ENCODE results near the gene UST. TPM values are rescaled to one million over a fixed set of nuclear protein-coding genes. Genes with fewer than 3 reads are reported as not detected.

Gene UST
- total RNA-seq, 4 donors from 2014 or later, result 9.6 to 34.6 (median 25.9) TPM

DNA sequence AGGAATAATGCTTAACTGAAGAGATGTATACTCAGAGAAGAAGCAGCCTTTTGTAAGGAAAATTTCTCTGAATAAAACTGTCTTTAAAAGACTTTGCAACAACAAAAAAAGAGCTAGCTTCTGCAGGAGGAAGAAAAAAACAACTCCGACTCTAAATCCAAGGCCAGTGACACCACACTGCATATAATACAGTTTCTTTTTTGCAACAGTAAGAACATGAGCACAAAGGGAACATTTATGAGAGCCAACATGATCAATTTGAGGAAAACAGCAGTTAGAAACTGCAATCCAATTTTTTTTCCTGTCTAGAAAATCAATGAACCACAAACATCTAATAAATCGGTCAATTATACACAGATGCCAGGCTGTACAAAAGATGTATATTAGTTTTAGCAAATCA, 42.9 kb upstream of the UST start:
- TF ChIP-seq, protein P1, sequence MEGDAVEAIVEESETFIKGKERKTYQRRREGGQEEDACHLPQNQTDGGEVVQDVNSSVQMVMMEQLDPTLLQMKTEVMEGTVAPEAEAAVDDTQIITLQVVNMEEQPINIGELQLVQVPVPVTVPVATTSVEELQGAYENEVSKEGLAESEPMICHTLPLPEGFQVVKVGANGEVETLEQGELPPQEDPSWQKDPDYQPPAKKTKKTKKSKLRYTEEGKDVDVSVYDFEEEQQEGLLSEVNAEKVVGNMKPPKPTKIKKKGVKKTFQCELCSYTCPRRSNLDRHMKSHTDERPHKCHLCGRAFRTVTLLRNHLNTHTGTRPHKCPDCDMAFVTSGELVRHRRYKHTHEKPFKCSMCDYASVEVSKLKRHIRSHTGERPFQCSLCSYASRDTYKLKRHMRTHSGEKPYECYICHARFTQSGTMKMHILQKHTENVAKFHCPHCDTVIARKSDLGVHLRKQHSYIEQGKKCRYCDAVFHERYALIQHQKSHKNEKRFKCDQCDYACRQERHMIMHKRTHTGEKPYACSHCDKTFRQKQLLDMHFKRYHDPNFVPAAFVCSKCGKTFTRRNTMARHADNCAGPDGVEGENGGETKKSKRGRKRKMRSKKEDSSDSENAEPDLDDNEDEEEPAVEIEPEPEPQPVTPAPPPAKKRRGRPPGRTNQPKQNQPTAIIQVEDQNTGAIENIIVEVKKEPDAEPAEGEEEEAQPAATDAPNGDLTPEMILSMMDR (IDR thresholded peaks at IDR 0.05; ENCODE audit: low read depth), result no peak

DNA sequence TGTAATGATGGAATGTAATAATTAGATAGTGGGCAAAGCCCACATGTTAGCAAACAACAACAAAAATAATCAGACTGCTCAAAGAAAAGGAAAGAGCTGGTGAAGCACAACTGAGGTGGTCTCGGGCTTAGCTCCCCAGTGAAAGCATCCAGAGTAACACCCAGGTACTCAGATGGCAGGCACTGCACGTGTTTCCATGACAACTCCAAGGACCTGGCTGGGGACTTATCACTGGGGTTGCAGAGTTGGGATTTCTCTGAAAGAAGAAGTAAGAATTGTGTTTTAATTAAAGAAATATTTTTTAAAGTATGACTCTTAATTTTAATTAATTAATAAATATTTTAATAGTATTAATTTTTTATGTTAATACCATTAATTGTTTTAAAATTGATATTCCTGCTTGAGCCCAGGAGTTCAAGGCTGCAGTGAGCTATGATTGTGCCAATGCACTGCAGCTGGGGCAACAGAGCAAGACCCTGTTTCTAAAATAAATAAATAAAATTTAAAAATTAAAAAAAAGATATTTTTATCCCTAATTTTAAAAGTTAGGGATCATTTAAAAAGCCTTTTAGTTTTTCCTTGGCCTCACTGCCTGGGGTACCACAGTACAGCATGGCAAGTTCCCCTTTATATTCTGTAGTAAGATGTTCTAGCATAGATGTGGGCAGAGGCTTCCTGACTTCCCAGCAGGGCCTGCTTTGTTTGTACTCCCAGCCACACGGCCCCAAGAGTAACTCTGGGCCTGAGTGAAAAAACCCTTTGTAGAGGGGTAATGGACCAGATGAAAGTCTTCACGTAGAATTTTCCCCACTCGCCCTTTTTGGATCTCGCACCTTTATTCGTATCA, 42.2 kb upstream of the UST start:
- TF ChIP-seq, protein P1 (IDR thresholded peaks at IDR 0.05; ENCODE audit: low read depth), result no peak

DNA sequence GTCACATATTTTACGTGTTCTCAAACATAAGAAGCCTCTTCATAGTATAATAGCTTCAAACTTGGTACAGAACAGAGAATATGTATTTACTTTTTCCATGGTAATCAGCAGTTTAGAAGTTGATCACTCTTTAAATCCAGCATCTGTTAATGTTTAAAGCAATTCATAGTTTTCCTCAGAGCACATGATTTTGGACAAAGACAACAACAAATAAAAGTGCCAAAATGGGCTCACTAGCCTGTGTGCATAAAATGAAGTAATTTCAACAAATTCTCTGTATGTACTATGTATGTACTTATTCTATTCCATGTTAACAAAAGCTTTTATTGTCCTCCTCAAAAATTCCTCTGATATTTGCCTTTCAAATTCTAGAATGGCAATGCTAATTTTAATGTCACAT, 38.1 kb upstream of the UST start:
- TF ChIP-seq, protein P1 (IDR thresholded peaks at IDR 0.05; ENCODE audit: low read depth), result no peak

DNA sequence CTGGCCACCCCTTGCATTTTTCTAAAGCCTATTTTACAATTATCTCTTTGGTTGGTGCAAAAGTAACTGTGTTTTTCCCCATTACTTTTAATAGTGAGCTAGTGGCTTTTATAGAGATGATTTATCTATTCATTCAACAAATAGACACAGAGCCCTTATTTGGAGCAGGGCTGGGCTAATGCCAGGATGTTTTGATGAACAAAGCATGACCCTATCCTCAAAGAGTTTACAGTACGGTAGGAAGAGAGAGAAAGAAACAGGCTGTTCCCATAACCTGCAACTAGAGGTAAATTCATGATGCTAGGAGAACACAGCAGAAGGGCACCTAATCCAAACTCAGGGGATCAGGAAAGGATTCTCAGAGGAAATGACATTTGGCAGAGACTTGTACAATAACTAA, 37.3 kb upstream of the UST start:
- TF ChIP-seq, protein P1 (IDR thresholded peaks at IDR 0.05; ENCODE audit: low read depth), result no peak

DNA sequence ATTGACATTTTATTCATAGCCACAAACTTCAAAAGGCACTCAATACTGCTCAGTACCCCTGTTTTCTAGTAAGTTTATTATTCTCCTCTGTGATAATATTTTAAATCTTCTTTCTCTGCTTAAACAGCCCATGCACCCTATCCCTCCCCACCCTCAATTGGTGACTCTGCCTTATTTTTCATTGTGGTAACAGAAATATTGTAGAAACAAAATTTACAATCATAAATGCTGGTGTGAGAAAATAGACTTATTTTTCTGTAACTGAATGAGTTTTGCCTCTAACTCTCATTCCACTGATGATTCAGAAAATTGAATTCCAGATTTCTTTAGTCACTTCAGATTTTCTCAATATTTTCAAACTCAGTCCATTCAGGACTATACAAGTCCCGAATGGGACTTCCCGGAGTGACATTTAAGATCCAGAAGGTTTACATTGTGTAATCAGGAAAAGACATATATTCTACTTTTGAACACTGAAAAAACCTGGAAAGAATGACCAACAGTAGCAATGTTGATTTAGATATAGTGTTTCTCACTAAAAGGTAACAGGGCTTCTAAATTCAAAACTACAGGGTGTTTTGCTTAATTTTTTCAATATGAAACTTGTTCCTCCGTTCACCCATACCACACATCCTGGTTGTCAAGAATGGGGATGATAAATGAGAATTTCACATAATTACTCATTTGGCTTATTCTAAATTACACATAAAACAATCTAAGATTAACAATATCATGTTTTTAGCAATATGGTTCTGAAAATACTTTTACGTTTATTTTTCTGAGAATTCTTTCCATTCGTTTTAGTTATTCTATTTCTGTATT, 34.8 kb upstream of the UST start:
- TF ChIP-seq, protein P1 (IDR thresholded peaks at IDR 0.05; ENCODE audit: low read depth), result no peak

DNA sequence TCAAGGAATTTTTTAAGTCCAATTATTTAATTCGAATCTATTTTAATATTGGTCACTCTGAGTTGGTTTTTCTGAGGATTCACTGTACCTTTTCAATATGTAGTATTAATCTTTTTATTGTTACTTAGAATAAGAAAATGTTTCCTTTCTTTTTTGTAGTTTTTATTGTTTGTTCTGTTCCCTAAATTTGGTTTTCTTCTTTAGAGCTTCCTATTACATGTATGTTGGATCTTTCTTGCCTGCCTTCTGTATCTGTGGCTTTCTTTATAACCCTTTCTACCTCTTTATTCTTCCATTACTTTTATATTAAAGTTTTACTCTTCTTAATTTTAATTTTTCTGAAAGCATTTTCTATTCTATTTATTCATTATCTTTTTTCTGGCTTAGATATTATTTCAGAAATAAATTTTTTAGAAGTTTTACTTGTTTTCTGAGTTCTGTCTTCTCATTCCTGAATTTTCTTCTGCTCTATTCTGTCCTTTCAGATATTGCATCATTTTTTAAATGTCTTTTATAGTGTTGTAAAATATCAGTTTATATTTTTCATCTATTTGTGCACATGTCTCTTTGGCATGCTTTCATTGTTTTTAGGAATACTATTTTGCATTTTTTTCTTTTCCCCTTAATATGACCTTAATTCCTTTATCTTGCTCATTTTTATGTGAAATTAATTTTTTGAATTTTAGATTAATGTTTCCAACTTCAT, 33.6 kb upstream of the UST start:
- TF ChIP-seq, protein P1 (IDR thresholded peaks at IDR 0.05; ENCODE audit: low read depth), result no peak

DNA sequence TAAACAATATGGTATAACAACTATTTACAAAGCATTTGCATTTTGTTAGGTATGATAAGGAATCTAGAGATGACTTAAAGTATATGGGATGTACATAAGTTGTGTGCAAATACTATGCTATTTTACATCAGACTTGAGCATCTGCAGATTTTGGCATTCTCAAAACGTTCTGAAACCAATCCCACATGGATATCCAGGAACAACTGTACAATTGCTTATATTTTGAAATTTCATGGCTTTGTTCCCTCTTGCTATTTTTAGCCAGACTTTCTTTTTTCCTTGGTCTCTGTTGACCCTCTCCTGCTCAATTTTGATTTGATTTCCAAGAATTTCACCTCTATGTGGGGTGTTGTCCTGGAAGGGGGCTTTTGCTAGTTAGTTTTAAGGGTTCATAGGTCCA, 32.9 kb upstream of the UST start:
- TF ChIP-seq, protein P1 (IDR thresholded peaks at IDR 0.05; ENCODE audit: low read depth), result no peak

Measured in subcutaneous adipose tissue (tissue), 4 donors.